DMS53 treated with DMSO at 0.1 percent for 48 hours (cell line): Measurements from ENCODE around the gene SPANXB1.
"Not testable (repeated sequence)": the region's sequence is repeated elsewhere in the genome, so short reads cannot be mapped to it uniquely, and the experiment has no call there.

Source experiments
- DNase-seq: peaks from one replicate; lab custom pipeline; 2025; ENCODE audit not compliant: unreplicated experiment; lab: John Stamatoyannopoulos, UW

The SPANXB1 gene

GRCh38 chrX:141002568-141002967 is at the start of gene SPANXB1:
TSS of gene SPANXB1 (plus strand) at chrX:141002594. CDS start at chrX:141002694, 100 bp downstream.
- DNase-seq = not testable (repeated sequence)

- DNase-seq = no peak
Observed at GRCh38 chrX:140967036-140967435, 35.4 kb upstream of the SPANXB1 start.

GRCh38 chrX:140971099-140971795 is 31.1 kb upstream of the SPANXB1 start:
- DNase-seq = no peak

- no peak for DNase-seq
Observed at GRCh38 chrX:140975472-140975871, 26.9 kb upstream of the SPANXB1 start.

GRCh38 chrX:140980271-140980670 is 22.1 kb upstream of the SPANXB1 start:
- DNase-seq = no peak

GRCh38 chrX:140983730-140984129 is 18.7 kb upstream of the SPANXB1 start:
- no peak for DNase-seq

- not testable (repeated sequence) for DNase-seq
Observed at GRCh38 chrX:141005243-141005642, 2.8 kb downstream of the SPANXB1 start.

GRCh38 chrX:141044246-141044645 is 41.9 kb downstream of the SPANXB1 start:
- not testable (repeated sequence) for DNase-seq

- DNase-seq = not testable (repeated sequence)
Observed at GRCh38 chrX:141049878-141050277, 47.5 kb downstream of the SPANXB1 start.

GRCh38 chrX:141052098-141052497 is 49.7 kb downstream of the SPANXB1 start:
- DNase-seq = not testable (repeated sequence)
